ENCODE results near the gene GRID2.

The GRID2 gene

DNA sequence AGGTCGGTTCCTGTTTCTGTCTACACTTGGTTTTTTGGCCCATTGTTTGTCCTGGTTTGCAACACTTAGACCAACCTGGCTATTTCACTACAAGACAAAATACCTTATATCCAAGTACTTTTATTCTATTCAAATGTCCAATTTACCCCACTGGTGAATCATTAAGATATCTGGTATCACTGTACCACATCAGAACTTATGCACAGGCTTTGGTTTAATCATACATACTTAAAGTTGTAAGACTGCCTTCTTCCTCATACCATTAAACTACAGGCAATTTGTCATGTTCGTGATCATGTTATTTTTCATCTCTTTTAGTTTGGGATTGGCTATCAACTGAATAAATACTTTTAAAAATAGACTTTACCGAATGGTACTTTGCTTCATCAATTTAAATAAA lies 1471.8 kb downstream of the GRID2 start:
- no peak overlapping the region for H3K27ac ChIP-seq
- H3K4me3 ChIP-seq (ENCODE audit: low read depth, low read length), result no peak overlapping the region
- TF ChIP-seq CTCF (IDR thresholded peaks at IDR 0.05; ENCODE audit: low read depth, low read length), result no peak
- no peak for DNase-seq
- no peaks in the 10 kb centered on the region for H3K9me3 ChIP-seq (ENCODE audit: severe bottlenecking)
- no peaks in the 10 kb centered on the region for H3K27me3 ChIP-seq (ENCODE audit: insufficient read depth, low read depth, severe bottlenecking)
- H3K36me3 ChIP-seq, result no peaks in the 10 kb centered on the region

GRCh38 chr4:93776386-93777080 lies 1472.8 kb downstream of the GRID2 start:
- Histone ChIP-seq H3K27ac (no peak overlapping the region), H3K9me3 (ENCODE audit: severe bottlenecking) (no peaks in the 10 kb centered on the region), H3K27me3 (ENCODE audit: insufficient read depth, low read depth, severe bottlenecking) (no peaks in the 10 kb centered on the region), H3K4me3 (ENCODE audit: low read depth, low read length) (no peak overlapping the region), H3K36me3 (no peaks in the 10 kb centered on the region)
- no peak for DNase-seq
- no peak for TF ChIP-seq CTCF (IDR thresholded peaks at IDR 0.05; ENCODE audit: low read depth, low read length)

DNA sequence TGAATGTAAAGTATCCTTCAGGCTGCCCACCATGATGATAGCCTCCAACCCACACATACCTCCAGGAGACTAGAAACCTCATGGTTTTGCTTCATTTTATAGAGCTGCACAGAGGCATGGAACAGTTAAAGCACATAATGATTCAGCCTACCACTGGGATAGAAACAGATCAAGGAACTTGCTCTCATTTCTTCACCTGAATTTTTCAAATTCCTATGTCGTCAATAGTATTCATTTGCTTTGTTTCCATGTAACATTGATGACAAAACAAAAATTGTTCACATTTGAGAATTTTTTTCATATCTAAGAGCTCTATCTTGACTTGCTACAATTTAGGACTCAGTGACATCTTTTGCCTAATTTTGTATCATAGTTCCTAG lies 1473.3 kb downstream of the GRID2 start:
- Histone ChIP-seq H3K9me3 (ENCODE audit: severe bottlenecking) (no peaks in the 10 kb centered on the region), H3K27ac (no peak overlapping the region), H3K36me3 (no peaks in the 10 kb centered on the region), H3K4me3 (ENCODE audit: low read depth, low read length) (no peak overlapping the region), H3K27me3 (ENCODE audit: insufficient read depth, low read depth, severe bottlenecking) (no peaks in the 10 kb centered on the region)
- DNase-seq, result no peak
- no peak for TF ChIP-seq CTCF (IDR thresholded peaks at IDR 0.05; ENCODE audit: low read depth, low read length)

DNA sequence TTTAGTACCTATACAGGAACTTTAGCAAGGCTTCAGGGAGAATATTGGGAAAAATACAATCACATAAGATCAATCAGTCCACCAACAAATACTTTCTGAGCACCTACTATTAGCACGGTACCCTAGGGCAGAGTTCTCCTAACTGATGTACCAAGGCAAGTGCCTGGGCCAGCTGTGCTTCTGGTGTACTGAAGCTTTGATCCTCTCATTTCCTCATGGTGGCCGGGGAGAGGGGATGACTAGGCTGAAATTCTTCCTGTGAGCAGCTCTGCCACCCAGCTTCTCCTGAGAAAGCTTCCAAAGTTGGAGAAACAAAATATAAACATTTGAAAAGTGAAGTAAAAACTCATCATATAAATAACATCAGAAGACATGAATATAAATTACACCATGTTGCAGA lies 1475.5 kb downstream of the GRID2 start:
- TF ChIP-seq CTCF (IDR thresholded peaks at IDR 0.05; ENCODE audit: low read depth, low read length), result no peak
- Histone ChIP-seq H3K36me3 (no peaks in the 10 kb centered on the region), H3K4me3 (ENCODE audit: low read depth, low read length) (no peak overlapping the region), H3K27ac (no peak overlapping the region), H3K27me3 (ENCODE audit: insufficient read depth, low read depth, severe bottlenecking) (no peaks in the 10 kb centered on the region), H3K9me3 (ENCODE audit: severe bottlenecking) (no peaks in the 10 kb centered on the region)
- DNase-seq, result no peak

- Histone ChIP-seq H3K27me3 (ENCODE audit: insufficient read depth, low read depth, severe bottlenecking) (no peaks in the 10 kb centered on the region), H3K4me3 (ENCODE audit: low read depth, low read length) (no peak overlapping the region), H3K27ac (no peak overlapping the region), H3K36me3 (no peaks in the 10 kb centered on the region), H3K9me3 (ENCODE audit: severe bottlenecking) (no peaks in the 10 kb centered on the region)
- TF ChIP-seq CTCF (IDR thresholded peaks at IDR 0.05; ENCODE audit: low read depth, low read length), result no peak
- DNase-seq, result no peak
Observed at GRCh38 chr4:93780080-93780479, 1476.3 kb downstream of the GRID2 start.

DNA sequence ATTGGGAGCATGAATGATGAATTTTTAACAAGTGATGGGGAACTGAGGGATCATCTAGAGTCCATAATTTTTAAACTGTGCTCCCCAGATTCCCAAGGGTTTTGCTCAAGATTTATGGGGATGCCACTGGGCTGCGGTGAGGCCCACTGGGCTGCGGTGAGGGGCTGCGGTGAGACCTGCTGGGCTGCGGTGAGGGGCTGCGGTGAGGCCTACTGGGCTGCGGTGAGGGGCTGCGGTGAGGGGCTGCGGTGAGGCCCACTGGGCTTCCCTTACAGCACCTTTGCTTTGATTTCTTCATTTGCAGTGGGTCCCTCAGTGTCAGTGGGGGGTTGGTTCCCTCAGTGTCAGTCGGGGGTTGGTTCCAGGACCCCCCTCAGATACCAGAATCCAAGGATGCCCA lies 1477.4 kb downstream of the GRID2 start:
- H3K27me3 ChIP-seq (ENCODE audit: insufficient read depth, low read depth, severe bottlenecking), result no peaks in the 10 kb centered on the region
- no peak for DNase-seq
- no peaks in the 10 kb centered on the region for H3K36me3 ChIP-seq
- no peak overlapping the region for H3K27ac ChIP-seq
- no peaks in the 10 kb centered on the region for H3K9me3 ChIP-seq (ENCODE audit: severe bottlenecking)
- no peak overlapping the region for H3K4me3 ChIP-seq (ENCODE audit: low read depth, low read length)
- no peak for TF ChIP-seq CTCF (IDR thresholded peaks at IDR 0.05; ENCODE audit: low read depth, low read length)

All from WERI-Rb-1 (cell line).